Measurements from ENCODE around the gene PRDM16. TPM values are rescaled to one million over a fixed set of nuclear protein-coding genes. Genes with fewer than 3 reads are reported as not detected.
A peak's percentile ranks its signal among the peaks of the same experiment; 100 is the strongest.

Gene PRDM16
- total and polyA plus RNA-seq, 2 of the 13 experiments (the other 11 are each of a cell fraction or from before 2014, with no cell fraction given), result 0.15 to 0.81 TPM

- ATAC-seq (no peak), DNase-seq (ENCODE audit: low spot score) (no peak), FAIRE-seq (no peak)
- Histone ChIP-seq H3K4me1 (ENCODE audit: insufficient read depth, low read length) (peaks cover 16% of the 10 kb centered on the region), H4K20me1 (ENCODE audit: insufficient read depth, low read length) (no peaks in the 10 kb centered on the region), H2AFZ (ENCODE audit: low read length) (no peak overlapping the region), H3K27me3 (ENCODE audit: control insufficient read depth in 1 of 2, insufficient read depth in 2 of 2, low read length in 2 of 2) (peaks cover 0 to 17% of the 10 kb centered on the region in 2 experiments; a peak in 2 of 5 replicates), H3K4me3 (replicated peaks in 1 of 3; ENCODE audit: insufficient read depth in 1 of 3, low read depth in 2 of 3, low read length in 3 of 3) (no peak overlapping the region), H3K9me3 (ENCODE audit: low read length) (no peaks in the 10 kb centered on the region), H3K27ac (ENCODE audit: extremely low read length, insufficient read depth, low read length) (no peak overlapping the region), H3K9ac (ENCODE audit: insufficient read depth, low read depth, low read length) (no peak overlapping the region), H3K36me3 (replicated peaks in 1 of 2; ENCODE audit: control insufficient read depth in 1 of 2, insufficient read depth in 2 of 2, low read length in 2 of 2) (no peaks in the 10 kb centered on the region), H3K4me2 (ENCODE audit: low read depth, low read length) (no peak overlapping the region), H3K79me2 (ENCODE audit: insufficient read depth, low read length) (no peaks in the 10 kb centered on the region)
- intact Hi-C loops (cut with micrococcal nuclease; ENCODE audit: unreplicated experiment), result no loop called here
- 67% methylated on average over 27 of the region's 27 CpGs for WGBS (ENCODE audit: low lambda C conversion rate)
- TF ChIP-seq MAFF (IDR thresholded peaks at IDR 0.05; ENCODE audit: low read depth, low read length) (peak; percentile 35; the same call in 1 of the 2 replicates), HBP1 (CRISPR knock-in tag; IDR thresholded peaks at IDR 0.05; ENCODE audit: low read depth) (no peak), MAFK (conservative IDR thresholded peaks at IDR 0.05 in 1 of 2, IDR thresholded peaks at IDR 0.05 in 1 of 2; ENCODE audit: low read length in 2 of 2) (peak; percentile 30 to 52; a peak in 2 of 4 replicates)
- CTCF ChIA-PET (ENCODE audit: low intra/inter-chr PET ratio, low total read pairs), result no interaction called here
- no TSS peak for BruUV-seq (replicated peaks)
- in situ Hi-C loops (cut with HindIII; ENCODE audit: extremely low pct_ligation_motif_present, low pct_unique_long_range_greater_than_20kb), result no loop called here
- POLR2A ChIA-PET, result no interaction called here
Measured at GRCh38 chr1:3266870-3267549, 198.0 kb downstream of the PRDM16 start.

- 86% methylated on average over 28 of the region's 43 CpGs for WGBS (ENCODE audit: low lambda C conversion rate)
- peaks cover 11% of the 10 kb centered on the region; the same call in 1 of the 2 replicates for H3K4me1 ChIP-seq (ENCODE audit: insufficient read depth, low read length)
Measured at GRCh38 chr1:3267550-3268270, 198.7 kb downstream of the PRDM16 start.

More at GRCh38 chr1:3267550-3268270, 198.7 kb downstream of the PRDM16 start:
- no peak overlapping the region for H3K4me2 ChIP-seq (ENCODE audit: low read depth, low read length)
- ATAC-seq (no peak), FAIRE-seq (no peak), DNase-seq (ENCODE audit: low spot score) (no peak)
- H3K9ac ChIP-seq (ENCODE audit: insufficient read depth, low read depth, low read length), result no peak overlapping the region
- no peak for TF ChIP-seq ZNF781 (CRISPR knock-in tag; IDR thresholded peaks at IDR 0.05; ENCODE audit: borderline replicate concordance, not compliant biosample characterization)
- TF ChIP-seq CEBPB (IDR thresholded peaks at IDR 0.05; ENCODE audit: borderline replicate concordance, low read depth, low read length), result no peak
- peaks cover 0 to 17% of the 10 kb centered on the region in 2 experiments; a peak in 2 of 5 replicates for H3K27me3 ChIP-seq (ENCODE audit: control insufficient read depth in 1 of 2, insufficient read depth in 2 of 2, low read length in 2 of 2)
- in situ Hi-C loops (cut with HindIII; ENCODE audit: extremely low pct_ligation_motif_present, low pct_unique_long_range_greater_than_20kb), result no loop called here
- intact Hi-C loops (cut with micrococcal nuclease; ENCODE audit: unreplicated experiment), result no loop called here
- H3K79me2 ChIP-seq (ENCODE audit: insufficient read depth, low read length), result no peaks in the 10 kb centered on the region
- no TSS peak for BruUV-seq (replicated peaks)
- no peaks in the 10 kb centered on the region for H4K20me1 ChIP-seq (ENCODE audit: insufficient read depth, low read length)
- POLR2A ChIA-PET, result no interaction called here
- H3K4me3 ChIP-seq (replicated peaks in 1 of 3; ENCODE audit: insufficient read depth in 1 of 3, low read depth in 2 of 3, low read length in 3 of 3), result no peak overlapping the region
- CTCF ChIA-PET (ENCODE audit: low intra/inter-chr PET ratio, low total read pairs), result no interaction called here
- no peaks in the 10 kb centered on the region for H3K9me3 ChIP-seq (ENCODE audit: low read length)
- no peak overlapping the region for H3K27ac ChIP-seq (ENCODE audit: extremely low read length, insufficient read depth, low read length)
- H2AFZ ChIP-seq (ENCODE audit: low read length), result no peak overlapping the region
- H3K36me3 ChIP-seq (replicated peaks in 1 of 2; ENCODE audit: control insufficient read depth in 1 of 2, insufficient read depth in 2 of 2, low read length in 2 of 2), result no peaks in the 10 kb centered on the region
